Mesothelial cell of epicardium (in vitro differentiated cells): ENCODE data around the gene TGIF1. TPM values are rescaled to one million over a fixed set of nuclear protein-coding genes. Genes with fewer than 3 reads are reported as not detected.
"Not testable (repeated sequence)": the region's sequence is repeated elsewhere in the genome, so short reads cannot be mapped to it uniquely, and the experiment has no call there.

Experiments
- DNase-seq, 2 experiments: peaks; one replicate each; pipeline ENCODE4 v3.0.0; 2021; ENCODE audit warnings: low spot score in 2 of 2; ENCODE audit not compliant: unreplicated experiment in 2 of 2
- H3K27ac Mint-ChIP-seq: 2 replicates; pipeline ENCODE4 v1.8.0; 2021; ENCODE audit warnings: mixed read lengths
- H3K27me3 Mint-ChIP-seq: 2 replicates; pipeline ENCODE4 v1.8.0; 2021; ENCODE audit warnings: low read depth, mixed read lengths
- H3K36me3 Mint-ChIP-seq: 2 replicates; pipeline ENCODE4 v1.8.0; 2021; ENCODE audit warnings: mixed read lengths
- H3K4me1 Mint-ChIP-seq: 2 replicates; pipeline ENCODE4 v1.8.0; 2021; ENCODE audit warnings: mixed read lengths
- H3K4me3 Mint-ChIP-seq: 2 replicates; pipeline ENCODE4 v1.8.0; 2021; ENCODE audit warnings: mild to moderate bottlenecking, moderate library complexity, mixed read lengths
- H3K9me3 Mint-ChIP-seq: 2 replicates; pipeline ENCODE4 v1.8.0; 2021; ENCODE audit warnings: mixed read lengths
- CTCF ChIP-seq: fragments of 200-600 bp; sonication (generic); IDR thresholded peaks from one replicate; pipeline ENCODE4 v1.5.0; 2021; ENCODE audit warnings: antibody characterized with exemption; ENCODE audit not compliant: unreplicated experiment
- total RNA-seq: library from RNA; stranded (reverse); gene quantifications from 3 replicates; pipeline ENCODE4 v1.2.1, GENCODE V29; 2021

The TGIF1 gene
- total RNA-seq, 1 donor from 2014 or later = 96.6 TPM

GRCh38 chr18:3408107-3408506 lies 41.9 kb upstream of the TGIF1 start:
- peaks cover 4% of the 10 kb centered on the region for H3K36me3 Mint-ChIP-seq
- DNase-seq = no peak
- peaks cover 22% of the 10 kb centered on the region for H3K9me3 Mint-ChIP-seq
- no peak overlapping the region for H3K27ac Mint-ChIP-seq
- H3K4me3 Mint-ChIP-seq = no peak overlapping the region
- TF ChIP-seq CTCF = no peak
- H3K27me3 Mint-ChIP-seq = no peaks in the 10 kb centered on the region
- no peaks in the 10 kb centered on the region for H3K4me1 Mint-ChIP-seq

GRCh38 chr18:3409811-3410210 lies 40.2 kb upstream of the TGIF1 start:
- Mint-ChIP-seq H3K27ac (no peak overlapping the region), H3K9me3 (peaks cover 22% of the 10 kb centered on the region), H3K36me3 (peaks cover 3% of the 10 kb centered on the region), H3K27me3 (no peaks in the 10 kb centered on the region), H3K4me1 (no peaks in the 10 kb centered on the region), H3K4me3 (no peak overlapping the region)
- TF ChIP-seq CTCF = no peak
- DNase-seq = no peak

- no peak for TF ChIP-seq CTCF
- DNase-seq = no peak
- no peaks in the 10 kb centered on the region for H3K27me3 Mint-ChIP-seq
- peaks cover 2% of the 10 kb centered on the region for H3K36me3 Mint-ChIP-seq
- H3K9me3 Mint-ChIP-seq = peaks cover 21% of the 10 kb centered on the region
- no peak overlapping the region for H3K27ac Mint-ChIP-seq
- no peak overlapping the region for H3K4me3 Mint-ChIP-seq
- H3K4me1 Mint-ChIP-seq = no peaks in the 10 kb centered on the region
Measured at GRCh38 chr18:3410273-3410672, 39.7 kb upstream of the TGIF1 start.

GRCh38 chr18:3410876-3411275 lies 39.1 kb upstream of the TGIF1 start:
- H3K4me1 Mint-ChIP-seq, H3K27ac Mint-ChIP-seq, H3K36me3 Mint-ChIP-seq, DNase-seq, H3K4me3 Mint-ChIP-seq, H3K27me3 Mint-ChIP-seq: not testable (repeated sequence)
- H3K9me3 Mint-ChIP-seq = peaks cover 15% of the 10 kb centered on the region

GRCh38 chr18:3411327-3411726 lies 38.6 kb upstream of the TGIF1 start:
- H3K36me3 Mint-ChIP-seq = no peaks in the 10 kb centered on the region
- no peak overlapping the region for H3K27ac Mint-ChIP-seq
- H3K27me3 Mint-ChIP-seq = no peaks in the 10 kb centered on the region
- H3K4me1 Mint-ChIP-seq = no peaks in the 10 kb centered on the region
- no peak overlapping the region for H3K4me3 Mint-ChIP-seq
- DNase-seq = no peak
- TF ChIP-seq CTCF = no peak
- peaks cover 10% of the 10 kb centered on the region for H3K9me3 Mint-ChIP-seq

GRCh38 chr18:3411854-3412268 lies 38.1 kb upstream of the TGIF1 start:
- H3K9me3 Mint-ChIP-seq = peaks cover 5% of the 10 kb centered on the region
- no peak for TF ChIP-seq CTCF
- no peak for DNase-seq
- H3K4me3 Mint-ChIP-seq = no peak overlapping the region
- no peaks in the 10 kb centered on the region for H3K36me3 Mint-ChIP-seq
- H3K27ac Mint-ChIP-seq = no peak overlapping the region
- no peaks in the 10 kb centered on the region for H3K27me3 Mint-ChIP-seq
- no peaks in the 10 kb centered on the region for H3K4me1 Mint-ChIP-seq

- H3K36me3 Mint-ChIP-seq, DNase-seq, H3K27ac Mint-ChIP-seq, H3K9me3 Mint-ChIP-seq, H3K27me3 Mint-ChIP-seq, H3K4me3 Mint-ChIP-seq, H3K4me1 Mint-ChIP-seq: not testable (repeated sequence)
Measured at GRCh38 chr18:3412528-3412927, 37.4 kb upstream of the TGIF1 start.
